NK-92 (cell line): ENCODE data around the gene AIM2.
A peak's percentile ranks its signal among the peaks of the same experiment; 100 is the strongest.
"Not testable (repeated sequence)": the region's sequence is repeated elsewhere in the genome, so short reads cannot be mapped to it uniquely, and the experiment has no call there.

Experiments used
- DNase-seq: peaks from one replicate; lab custom pipeline; 2025; ENCODE audit not compliant: unreplicated experiment; lab: John Stamatoyannopoulos, UW

Gene AIM2

DNA sequence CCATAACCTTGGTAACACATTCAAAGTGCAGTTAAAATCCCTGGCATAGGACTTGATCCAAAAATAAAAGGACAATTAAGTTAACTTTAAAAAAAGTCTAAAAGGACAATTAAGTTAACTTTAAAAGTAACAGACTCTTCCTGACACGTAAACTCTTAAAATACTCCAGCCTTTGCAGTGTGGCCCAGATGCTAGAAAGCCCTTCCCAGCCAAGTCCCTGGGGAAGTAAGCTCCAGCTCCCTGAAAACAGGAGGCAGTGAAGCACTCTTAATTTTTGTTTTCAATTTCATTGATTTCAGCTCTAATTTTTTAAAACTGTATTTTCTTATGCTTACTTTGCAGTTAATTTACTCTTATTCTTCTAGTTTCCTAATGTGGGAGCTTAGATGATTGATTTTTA is 5.1 kb upstream of the AIM2 start:
- no peak for DNase-seq

DNA sequence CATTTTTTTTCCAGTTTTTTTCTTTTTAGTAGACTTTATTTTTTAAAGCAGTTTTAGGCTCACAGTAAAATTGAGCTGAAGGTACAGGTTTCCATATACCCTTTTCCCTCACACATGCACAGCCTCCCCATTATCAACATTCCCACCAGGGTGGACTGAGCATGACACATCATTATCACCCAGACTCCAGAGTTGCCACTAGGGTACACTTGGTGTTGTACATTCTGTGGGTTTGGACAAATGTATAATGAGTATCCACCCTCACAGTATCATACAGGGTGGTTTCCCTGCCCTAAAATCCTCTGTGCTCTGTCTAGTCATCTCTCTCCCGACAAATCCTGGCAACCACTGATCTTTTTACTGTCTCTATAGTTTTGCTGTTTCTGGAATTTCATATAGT is 3.0 kb upstream of the AIM2 start:
- DNase-seq: no peak

DNA sequence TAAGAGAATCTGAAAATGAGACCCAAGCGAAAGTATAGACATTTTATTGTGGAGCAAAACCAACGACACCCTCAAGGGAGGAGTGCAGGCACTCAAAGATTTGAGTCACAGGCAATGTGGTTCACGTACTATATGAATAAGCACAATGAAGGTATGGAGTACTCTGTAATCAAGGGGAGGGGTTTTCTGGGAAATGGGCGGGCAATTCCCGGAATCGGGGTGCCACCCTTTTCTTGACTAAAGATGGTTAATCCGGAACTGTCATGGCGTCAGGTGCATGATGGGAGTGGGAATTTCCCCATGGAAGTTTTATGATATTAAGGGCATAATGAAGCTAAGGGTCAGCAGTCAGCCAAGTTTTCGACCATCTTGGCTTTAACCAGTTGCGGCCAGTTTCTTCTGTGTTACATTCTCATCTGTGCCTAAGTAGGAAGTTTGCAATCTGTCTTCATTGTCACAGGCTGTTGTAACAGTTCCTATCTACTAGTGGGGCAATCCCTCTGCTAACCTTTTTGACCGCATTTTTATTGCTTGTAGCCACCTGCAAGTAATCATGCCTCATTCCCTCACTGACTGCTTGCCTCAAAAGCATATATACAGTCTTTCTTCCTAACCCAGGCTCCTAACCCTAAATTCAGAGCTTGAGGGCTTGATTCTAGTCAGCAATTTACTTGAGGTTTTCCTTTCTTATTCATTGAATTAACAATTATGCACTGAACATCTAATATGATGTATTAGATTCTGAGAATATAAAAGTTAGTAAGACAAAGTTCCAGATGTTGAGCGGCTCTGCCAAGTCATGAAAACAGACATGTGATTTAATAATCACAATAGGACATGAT is 775 bp upstream of the AIM2 start:
- DNase-seq: peak; percentile 31

DNA sequence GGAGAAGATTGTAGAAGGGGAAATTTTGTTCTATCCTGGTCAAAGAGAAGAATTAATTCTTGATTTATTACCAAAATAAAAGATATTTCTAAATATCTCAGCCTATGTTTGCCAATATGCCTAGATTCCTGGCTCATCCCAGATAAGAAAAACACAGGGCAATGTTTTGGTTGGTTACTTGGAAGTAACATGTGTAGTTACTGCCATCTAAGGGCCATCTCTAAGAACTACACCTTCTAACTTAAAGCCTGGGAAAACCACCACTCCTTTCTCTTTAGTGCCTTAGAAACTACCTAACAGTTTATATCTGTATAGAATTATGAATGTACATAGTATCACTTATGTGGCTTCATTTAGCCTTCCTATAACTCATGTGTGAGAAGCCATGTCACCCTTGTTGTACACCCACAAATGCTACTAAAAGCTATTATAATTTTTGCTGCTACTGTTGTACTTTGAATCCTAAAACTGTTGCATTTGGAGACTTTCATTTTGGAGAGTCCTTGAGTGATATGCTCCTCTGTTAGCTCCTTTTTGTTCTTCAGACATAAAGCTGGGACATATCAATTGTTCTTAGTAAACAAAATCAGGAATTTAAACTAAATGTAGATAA is 4.5 kb downstream of the AIM2 start:
- no peak for DNase-seq

DNA sequence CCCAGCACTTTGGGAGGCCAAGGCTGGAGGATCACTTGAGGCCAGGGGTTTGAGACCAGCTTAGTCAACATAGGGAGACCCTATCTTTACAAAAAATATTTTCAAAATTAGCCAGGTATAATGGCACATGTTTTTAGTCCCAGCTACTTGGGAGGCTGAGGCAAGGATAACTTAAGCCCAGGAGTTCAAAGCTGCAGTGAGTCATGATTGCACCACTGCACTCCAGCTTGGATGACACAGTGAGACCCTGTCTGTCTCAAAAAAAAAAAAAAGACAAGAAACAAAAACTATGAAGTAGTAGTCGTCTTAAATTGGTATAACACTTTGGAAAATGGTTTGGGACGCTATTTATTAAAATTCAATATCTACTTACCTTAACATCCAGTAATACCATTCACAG is 7.7 kb downstream of the AIM2 start:
- no peak for DNase-seq

DNA sequence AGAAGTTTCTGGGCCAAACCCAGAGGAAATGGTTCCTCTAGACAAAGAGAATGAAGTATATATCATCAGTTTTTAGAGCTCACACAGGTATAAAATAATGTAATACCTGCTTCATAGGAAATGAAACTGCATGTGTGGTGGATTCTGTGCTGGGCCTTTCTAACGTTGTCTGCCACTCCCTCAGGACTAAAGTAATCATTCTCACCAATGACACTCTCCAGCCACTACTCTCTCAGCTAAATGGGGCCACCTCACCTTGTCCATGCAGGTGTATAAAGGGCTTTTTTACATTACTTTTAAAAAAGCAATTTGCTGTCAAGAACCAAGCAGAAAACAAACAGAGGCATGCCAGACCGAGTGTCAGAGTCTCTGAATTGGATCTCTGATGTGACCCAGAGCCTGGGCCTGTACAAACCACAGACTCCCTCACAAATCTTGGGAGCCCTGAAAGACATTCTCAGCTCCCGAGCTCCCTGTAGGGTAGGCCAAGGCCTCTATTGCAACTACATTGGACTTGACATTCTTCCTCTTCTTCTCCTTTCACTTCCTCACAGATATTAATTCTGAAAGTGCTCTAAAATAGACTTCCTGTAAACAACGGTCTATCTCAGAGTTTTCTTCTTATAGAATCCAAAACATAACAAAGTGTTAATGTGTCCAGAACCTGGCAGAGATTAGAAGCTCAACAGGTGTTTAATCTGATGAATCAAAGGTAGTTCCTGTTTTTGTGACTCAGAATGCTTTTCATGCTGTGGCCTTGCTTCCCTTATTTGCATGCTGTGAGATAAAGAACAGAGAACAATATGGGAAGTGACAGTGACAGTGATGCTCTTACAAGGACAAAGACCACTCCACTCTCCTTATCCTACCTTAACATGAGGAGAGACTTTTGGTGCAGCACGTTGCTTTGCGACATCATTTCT is 8.6 kb downstream of the AIM2 start:
- no peak for DNase-seq

DNA sequence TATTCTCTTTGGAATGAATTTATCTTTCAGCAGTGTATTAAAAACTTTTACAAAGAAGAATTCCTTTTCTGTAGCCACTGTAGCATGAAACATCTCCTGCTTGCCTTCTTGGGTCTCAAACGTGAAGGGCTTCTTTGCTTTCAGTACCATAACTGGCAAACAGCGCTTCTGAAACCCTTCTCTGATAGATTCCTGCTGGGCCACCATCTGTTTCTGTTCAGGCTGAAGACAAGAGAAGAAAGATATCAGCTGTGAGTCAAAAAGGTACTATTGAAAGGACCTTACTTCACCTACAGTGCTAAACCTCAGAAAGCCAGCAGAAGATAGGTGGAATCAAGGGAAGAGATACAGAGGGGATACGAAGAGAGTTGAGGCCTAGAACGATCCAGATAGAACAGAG is 10.5 kb downstream of the AIM2 start:
- no peak for DNase-seq

DNA sequence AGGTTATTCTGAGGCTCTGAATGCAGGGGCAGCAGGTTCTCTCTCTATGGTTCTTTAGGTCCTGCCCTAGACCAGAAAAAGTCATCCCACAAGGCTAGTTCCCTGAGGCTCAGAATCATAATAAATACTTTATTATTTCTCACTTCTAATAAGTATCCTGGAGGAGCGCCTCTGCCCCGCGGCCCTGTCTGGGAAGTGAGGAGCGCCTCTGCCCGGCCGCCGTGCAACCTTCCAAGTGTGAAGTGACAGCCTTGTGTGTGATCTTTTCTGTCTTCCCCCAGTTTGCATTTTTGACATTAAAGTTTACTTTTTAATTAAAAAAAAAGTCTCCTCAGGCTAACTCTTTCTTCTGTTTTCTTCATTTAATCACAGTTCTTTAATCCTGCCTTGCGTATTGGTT is 11.5 kb downstream of the AIM2 start:
- no peak for DNase-seq

DNA sequence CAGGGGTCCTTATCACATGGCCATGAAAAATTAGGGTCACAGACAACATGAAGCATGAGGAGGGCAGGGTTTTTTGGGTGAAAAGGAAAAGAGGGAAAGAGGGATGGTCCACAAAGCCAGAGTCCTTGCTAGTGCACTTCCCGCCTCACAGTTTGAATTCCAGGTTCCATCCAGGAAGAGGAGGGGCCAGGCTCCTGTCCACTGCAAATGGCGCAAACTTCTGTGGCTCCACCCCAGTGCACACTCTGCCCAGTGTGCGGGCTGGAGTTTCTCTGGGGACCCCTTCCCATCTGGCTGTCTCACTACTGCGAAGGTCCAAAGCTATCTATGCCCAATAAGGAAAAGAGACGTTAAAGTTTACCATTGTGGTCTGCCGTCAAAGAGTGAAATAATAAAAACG is 17.8 kb downstream of the AIM2 start:
- DNase-seq: no peak

DNA sequence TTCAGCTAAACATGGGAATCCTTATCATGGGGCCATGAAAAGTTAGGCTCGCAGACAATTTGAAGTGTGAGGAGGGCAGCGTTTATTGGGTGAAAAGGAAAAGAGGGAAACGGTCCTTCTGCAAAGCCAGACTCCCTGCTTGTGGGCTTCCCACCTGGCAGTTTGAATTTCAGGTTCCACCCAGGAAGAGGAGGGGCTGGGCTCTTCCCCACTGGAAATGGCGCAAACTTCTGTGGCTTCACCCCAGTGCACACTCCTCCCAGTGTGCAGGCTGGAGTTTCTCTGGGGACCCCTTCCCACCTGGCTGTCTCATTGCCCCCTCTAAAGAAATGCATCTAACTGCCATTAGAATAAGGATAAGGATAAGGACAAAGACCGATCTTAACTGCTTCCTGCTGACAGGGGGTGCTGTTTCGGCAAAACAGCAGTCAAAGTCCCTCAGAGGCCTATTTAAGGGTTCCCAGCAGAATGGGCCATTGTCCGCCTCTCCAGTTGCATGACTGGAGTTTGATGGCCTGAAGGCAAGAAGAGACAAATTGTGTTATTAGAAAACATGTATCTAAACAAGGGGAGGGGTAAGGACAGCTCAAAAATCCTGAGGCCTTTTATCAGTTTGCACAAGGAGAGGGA is 20.4 kb downstream of the AIM2 start:
- DNase-seq: no peak

DNA sequence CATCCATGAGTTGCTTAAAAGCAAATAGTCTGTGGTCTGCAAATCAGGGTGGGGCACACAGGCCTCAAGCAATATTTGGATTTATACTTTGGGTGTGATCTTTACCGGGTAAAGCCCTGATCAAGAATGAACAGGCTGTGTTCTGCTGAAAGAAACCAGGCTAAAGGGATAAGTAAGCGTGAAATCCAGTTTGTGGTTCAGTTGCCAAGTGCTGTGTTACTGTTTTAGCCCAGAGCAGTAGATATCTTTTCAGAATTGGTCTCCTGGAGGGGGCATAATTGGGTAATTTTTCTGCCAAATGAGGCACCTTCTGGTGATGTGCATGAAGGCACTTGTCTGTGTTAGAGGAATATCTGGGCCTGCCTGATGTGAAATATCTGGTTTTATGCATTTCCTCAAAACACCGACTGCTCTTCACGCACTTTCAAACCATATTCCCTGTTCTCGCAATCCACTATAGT is 21.4 kb downstream of the AIM2 start:
- DNase-seq: no peak

DNA sequence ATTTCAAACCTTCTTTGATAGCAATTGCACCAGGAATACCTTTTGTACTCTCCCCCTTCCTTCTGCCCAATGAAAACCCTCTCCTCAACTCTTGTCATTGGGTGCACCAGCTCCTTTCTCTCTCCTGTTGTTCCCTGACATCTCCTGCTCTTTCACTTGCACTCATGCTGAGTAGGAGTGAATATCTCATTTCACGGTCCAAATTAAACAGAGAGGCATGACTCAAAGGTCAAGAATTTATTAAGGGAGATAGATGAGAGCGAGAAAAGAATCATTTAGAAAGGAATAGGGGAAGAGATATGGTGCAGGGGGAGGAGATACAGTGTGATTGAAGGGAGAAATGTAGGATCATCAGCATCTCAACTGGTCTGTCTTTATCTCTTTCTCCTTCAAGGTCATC is 22.1 kb downstream of the AIM2 start:
- no peak for DNase-seq

DNA sequence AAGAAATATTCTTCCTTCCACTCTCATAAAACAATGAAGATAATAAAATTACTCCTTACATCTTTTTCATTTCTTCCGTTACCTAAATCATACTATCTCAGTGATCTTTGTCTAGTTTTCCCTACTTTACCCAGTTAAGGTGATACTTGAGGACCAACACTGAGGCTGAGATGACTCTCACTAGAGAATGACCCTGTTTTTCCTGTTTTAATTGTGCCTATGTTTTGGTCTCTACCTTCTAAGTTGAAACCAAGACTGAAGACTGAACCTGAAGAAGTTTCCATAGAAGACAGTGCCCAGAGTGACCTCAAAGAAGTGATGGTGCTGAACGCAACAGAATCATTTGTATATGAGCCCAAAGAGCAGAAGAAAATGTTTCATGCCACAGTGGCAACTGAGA is 25.1 kb downstream of the AIM2 start:
- DNase-seq: no peak

DNA sequence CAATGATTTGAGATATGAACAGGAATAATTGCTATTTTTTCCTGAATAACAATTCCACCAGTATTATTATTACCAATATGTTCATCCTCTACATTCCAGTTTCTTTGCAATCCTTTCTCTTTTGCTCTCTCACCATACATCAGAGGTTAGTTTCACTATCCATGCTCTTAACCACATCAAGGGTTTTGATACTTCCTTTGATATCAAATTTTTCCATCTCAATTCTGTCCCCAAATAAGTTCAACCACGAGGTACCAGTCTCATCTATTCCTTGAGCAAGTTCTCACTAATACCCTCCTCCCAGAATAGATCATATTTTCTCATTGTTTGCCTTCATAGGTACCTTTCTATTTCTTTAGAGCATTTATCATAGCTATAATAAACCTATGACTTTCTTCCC is 30.1 kb downstream of the AIM2 start:
- not testable (repeated sequence) for DNase-seq

DNA sequence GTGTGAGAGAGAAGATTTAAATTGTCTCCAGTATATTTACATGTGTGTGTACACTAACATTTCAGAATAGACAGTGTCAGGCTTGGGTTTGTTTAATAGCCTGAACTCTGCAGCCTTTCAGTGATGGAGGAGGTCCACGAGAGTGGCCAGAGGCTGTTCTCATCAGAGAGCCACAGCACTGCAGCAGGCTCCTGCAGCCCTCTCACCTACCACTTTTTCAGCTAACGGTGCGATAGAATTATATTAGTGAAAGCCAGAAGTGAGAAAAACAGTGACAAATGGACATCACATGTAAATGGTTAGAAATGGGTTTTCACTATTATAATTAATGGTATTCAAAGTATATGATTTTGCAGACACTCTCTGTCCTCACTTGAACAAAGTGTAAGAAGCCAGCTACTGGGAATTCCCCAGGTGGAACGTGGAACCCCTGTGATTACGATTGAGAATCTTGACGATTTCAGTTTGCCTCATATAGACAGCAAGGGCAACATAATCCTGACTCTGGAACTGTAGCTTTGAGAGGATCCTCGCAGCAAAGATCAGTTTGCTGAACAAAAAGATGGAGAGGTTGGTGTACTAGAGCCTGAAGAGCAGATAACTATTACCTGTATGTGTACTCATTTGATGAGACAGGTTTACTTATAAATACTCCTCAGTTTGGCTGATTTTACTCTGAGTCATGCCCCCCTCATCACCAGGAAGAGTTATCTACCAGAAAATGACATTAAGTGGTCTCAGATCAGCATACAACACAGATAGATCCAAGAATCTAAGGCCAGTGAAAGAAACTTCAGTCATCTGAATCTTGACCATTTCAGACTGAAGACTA is 35.5 kb downstream of the AIM2 start:
- DNase-seq: no peak

DNA sequence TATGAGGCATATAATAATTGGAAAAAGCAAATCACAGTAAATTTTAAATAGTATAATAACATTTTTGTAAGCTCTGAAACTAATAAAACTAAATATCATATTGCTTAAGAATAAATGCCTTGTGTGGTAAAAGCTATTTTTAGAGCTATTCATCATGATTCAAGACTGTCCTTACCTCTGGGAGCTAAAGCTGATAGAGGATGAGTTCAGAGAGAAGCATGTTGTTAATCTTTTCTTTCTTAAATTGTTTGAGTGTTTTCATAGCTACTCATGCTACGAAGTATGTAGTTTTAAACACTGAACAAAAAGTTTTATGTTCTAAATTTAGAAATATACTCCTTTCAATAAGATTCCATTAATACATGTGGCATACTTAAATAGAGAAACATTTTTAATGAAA is 36.4 kb downstream of the AIM2 start:
- no peak for DNase-seq

DNA sequence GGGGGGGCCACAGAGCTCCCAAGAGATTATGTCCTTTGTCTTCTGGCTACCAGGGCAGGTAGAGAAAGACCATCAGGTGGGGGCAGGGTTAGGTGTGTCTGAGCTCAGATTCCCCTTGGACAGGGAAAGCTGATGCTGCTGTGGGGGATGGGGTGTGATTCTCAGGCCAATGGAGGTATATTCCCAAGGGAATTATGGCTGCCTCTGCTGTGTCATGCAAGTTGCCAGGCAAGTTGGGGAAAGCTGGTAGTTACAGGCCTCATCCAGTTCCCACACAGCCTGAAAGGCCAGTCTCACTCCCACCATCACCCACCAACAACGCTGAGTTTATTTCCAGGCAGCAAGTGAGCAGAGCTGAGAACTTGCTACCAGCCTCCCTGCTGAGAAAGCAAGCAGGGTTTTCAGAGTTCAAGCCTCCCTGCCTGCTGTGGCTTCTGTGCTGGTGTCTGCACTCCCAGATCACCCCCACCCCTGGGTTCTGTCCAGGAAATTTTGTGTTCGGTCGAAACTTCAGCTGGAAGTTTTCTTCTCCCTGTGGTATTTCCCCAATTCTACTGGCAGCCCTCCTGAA is 45.6 kb downstream of the AIM2 start:
- no peak for DNase-seq

DNA sequence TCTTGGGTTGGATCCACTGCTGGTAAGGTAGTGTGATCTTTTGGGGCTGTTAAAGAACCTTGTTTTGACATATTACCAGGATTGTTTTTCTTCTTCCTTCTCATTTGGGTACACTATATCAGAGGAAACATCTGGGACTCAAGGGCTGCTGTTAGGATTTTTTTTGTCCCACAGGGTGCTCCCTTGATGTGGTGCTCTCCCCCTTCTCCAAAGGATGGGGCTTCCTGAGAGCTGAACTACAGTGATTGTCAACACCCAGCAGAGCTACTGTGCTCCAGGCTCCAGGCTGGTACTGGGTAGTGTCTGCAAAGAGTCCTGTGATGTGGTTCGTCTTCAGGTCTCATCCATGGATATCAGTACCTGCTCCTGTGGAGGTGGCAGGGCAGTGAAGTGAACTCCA is 46.3 kb downstream of the AIM2 start:
- no peak for DNase-seq

DNA sequence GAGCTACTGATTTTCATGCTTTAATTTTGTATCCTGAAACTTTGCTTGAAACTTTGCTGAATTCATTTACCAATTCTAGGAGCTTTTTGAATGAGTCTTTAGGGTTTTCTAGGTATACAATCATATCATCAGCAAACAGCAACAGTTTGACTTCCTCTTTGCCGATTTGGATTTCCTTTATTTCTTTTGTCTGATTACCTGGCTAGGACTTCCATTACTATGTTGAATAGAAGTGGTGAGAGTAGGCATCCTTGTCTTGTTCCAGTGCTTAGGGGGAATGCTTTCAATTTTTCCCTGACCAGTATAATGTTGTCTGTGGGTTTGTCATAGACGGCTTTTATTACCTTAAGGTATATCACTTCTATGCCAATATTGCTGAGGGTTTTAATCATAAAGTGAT is 49.7 kb downstream of the AIM2 start:
- DNase-seq: not testable (repeated sequence)

DNA sequence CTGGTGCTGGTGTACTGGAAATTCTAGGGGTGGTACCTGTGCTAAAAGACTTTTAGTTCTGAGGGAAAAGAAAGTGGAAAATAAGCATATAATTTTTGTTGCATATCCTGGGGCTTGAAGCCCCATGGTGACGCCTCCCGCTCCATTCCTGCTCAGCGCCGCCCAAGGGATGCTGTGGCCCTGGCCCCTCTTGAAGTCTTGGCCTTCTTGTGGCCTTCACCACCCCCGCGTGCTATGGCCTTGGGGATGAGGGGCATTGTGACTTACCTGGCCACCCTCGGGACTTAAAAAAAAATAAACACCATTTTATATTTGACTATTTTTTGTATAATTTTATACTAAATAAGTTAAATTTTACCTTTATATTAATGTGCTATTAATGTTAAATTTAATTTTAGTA is 51.5 kb downstream of the AIM2 start:
- no peak for DNase-seq
